Measurements from ENCODE around the gene MAEA. TPM values are rescaled to one million over a fixed set of nuclear protein-coding genes. Genes with fewer than 3 reads are reported as not detected.
A peak's percentile ranks its signal among the peaks of the same experiment; 100 is the strongest.

MAEA gene
- total and polyA plus RNA-seq, 9 donors: 23.8 to 71.3 (median 56.7) TPM

- 95 to 98% (median 97%) methylated on average over 1 of the region's 1 CpG for WGBS, 3 donors
- intact Hi-C loops (cut with DNase I): loop anchor here in 1 of 4 donors (10.0 kb wide), 1 partner anchor 167 kb away; the partner anchor contains the start of gene SPON2
Observed at GRCh38 chr4:1342003-1342402, 52.3 kb downstream of the MAEA start.

GRCh38 chr4:1344696-1345095 lies 55.0 kb downstream of the MAEA start:
- 74 to 81% (median 79%) methylated on average over 12 of the region's 12 CpGs for WGBS, 3 donors
- Histone ChIP-seq H3K36me3 (no peaks in the 10 kb centered on the region), H3K9me3 (no peaks in the 10 kb centered on the region), H3K27ac (no peak overlapping the region), H3K4me3 (no peak overlapping the region), H3K27me3 (no peaks in the 10 kb centered on the region), H3K4me1 (ENCODE audit: insufficient read depth) (peaks cover 2% of the 10 kb centered on the region)
- intact Hi-C loops (cut with DNase I): loop anchor here (2.0 to 10.0 kb wide), 5 partner anchors 34 to 378 kb away; partner anchors contain the start of genes CTBP1 (in 2 of the 4), MAEA (in 1 of the 4), SPON2 (in 1 of the 4) and TACC3 (in 1 of the 4)
- DNase-seq: no peak
- no peak for TF ChIP-seq POLR2A (IDR thresholded peaks at IDR 0.05)

More at GRCh38 chr4:1342003-1342402, 52.3 kb downstream of the MAEA start:
- no peak for TF ChIP-seq POLR2A (IDR thresholded peaks at IDR 0.05)
- no peak for TF ChIP-seq CTCF (IDR thresholded peaks at IDR 0.05)
- TF ChIP-seq EP300 (IDR thresholded peaks at IDR 0.05): no peak
- Histone ChIP-seq H3K4me1 (ENCODE audit: insufficient read depth) (peaks cover 2% of the 10 kb centered on the region), H3K4me3 (no peak overlapping the region), H3K36me3 (no peaks in the 10 kb centered on the region), H3K27me3 (no peaks in the 10 kb centered on the region), H3K9me3 (no peaks in the 10 kb centered on the region), H3K27ac (no peak overlapping the region)
- DNase-seq: no peak

- peak overlapping the region; percentile 60 for H3K4me3 ChIP-seq
- intact Hi-C loops (cut with DNase I): loop anchor here (2.0 to 10.0 kb wide), 7 partner anchors 35 to 376 kb away; partner anchors contain the start of genes CTBP1 (in 3 of the 4), MAEA (in 1 of the 4), SPON2 (in 1 of the 4) and TACC3 (in 1 of the 4)
- H3K27me3 ChIP-seq: no peaks in the 10 kb centered on the region
- H3K4me1 ChIP-seq (ENCODE audit: insufficient read depth): peaks cover 2% of the 10 kb centered on the region
- 0 to 1% (median 0%) methylated on average over 43 to 76 of the region's 76 CpGs for WGBS, 3 donors
- TF ChIP-seq POLR2A (IDR thresholded peaks at IDR 0.05) (peak; percentile 22), EP300 (IDR thresholded peaks at IDR 0.05) (no peak), CTCF (IDR thresholded peaks at IDR 0.05) (no peak)
- H3K9me3 ChIP-seq: no peaks in the 10 kb centered on the region
- H3K27ac ChIP-seq: peak overlapping the region; percentile 53 to 98
- peak; percentile 57 to 77 (median 67) for DNase-seq
- H3K36me3 ChIP-seq: no peaks in the 10 kb centered on the region
Observed at GRCh38 chr4:1345903-1346780, 56.5 kb downstream of the MAEA start.

- no peaks in the 10 kb centered on the region for H3K27me3 ChIP-seq
Observed at GRCh38 chr4:1346781-1347409, 57.2 kb downstream of the MAEA start, which contains the start of gene UVSSA. UVSSA (plus strand) TSS chr4:1347208; CDS start chr4:1348092, 884 bp downstream.

More at GRCh38 chr4:1346781-1347409, 57.2 kb downstream of the MAEA start, which contains the start of gene UVSSA:
- intact Hi-C loops (cut with DNase I): loop anchor here (2.0 to 10.0 kb wide), 6 partner anchors 60 to 375 kb away; partner anchors contain the start of genes CTBP1 (in 3 of the 4), MAEA (in 1 of the 4), SPON2 (in 1 of the 4) and TACC3 (in 1 of the 4)
- H3K27ac ChIP-seq: peak within 1 kb of the TSS; percentile 75 to 100
- peak; percentile 100 for DNase-seq
- H3K36me3 ChIP-seq: no peaks in the 10 kb centered on the region
- peak; percentile 94 for TF ChIP-seq EP300 (IDR thresholded peaks at IDR 0.05)
- TF ChIP-seq CTCF (IDR thresholded peaks at IDR 0.05): no peak
- peak; percentile 97 for TF ChIP-seq POLR2A (IDR thresholded peaks at IDR 0.05)
- H3K4me1 ChIP-seq (ENCODE audit: insufficient read depth): peaks cover 2% of the 10 kb centered on the region
- H3K4me3 ChIP-seq: peak within 1 kb of the TSS; percentile 83
- H3K9me3 ChIP-seq: no peaks in the 10 kb centered on the region
- WGBS, 3 donors: 0 to 1% (median 0%) methylated on average over 61 to 76 of the region's 76 CpGs

Measured in ovary (tissue), 9 donors.